Thyroid gland (tissue), 4 donors: Measurements from ENCODE around the gene ITGA1.

Experiments used
- CTCF ChIP-seq, 6 experiments: fragments of 200-600 bp in 3 of 6; fragments of 450-650 bp in 3 of 6; sonication (generic) in 3 of 6; IDR thresholded peaks; one replicate each; pipeline ENCODE4 v1.5.1; 2016 to 2019; ENCODE audit warnings: antibody characterized with exemption in 6 of 6, mild to moderate bottlenecking in 2 of 6, inconsistent platforms in 1 of 6, moderate library complexity in 1 of 6
- POLR2A ChIP-seq, 2 donors: fragments of 450-650 bp; IDR thresholded peaks; one replicate each; pipeline ENCODE4 v1.6.1; 2017; ENCODE audit warnings: antibody characterized with exemption in 2 of 2, mild to moderate bottlenecking in 2 of 2, moderate library complexity in 1 of 2

DNA sequence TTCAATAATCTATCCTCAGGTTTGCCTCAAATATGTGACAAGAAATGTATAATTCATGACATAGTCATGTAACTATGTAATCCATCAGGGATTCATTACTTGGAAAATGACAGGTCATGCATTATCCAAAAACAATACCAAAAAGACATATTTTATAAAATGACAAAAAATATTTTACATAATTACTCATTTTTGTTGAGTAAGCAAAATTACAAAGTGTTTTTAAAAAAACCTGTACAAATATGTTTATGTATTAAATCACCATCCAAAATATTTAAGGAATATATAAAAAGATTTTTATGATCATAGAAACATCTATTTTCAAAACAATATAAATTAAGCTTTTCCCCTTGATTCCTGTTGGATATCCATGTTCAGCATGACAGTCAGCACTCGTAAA lies 164.8 kb downstream of the ITGA1 start:
- no peak for TF ChIP-seq POLR2A (IDR thresholded peaks at IDR 0.05)
- no peak for TF ChIP-seq CTCF (IDR thresholded peaks at IDR 0.05)
